Measurements from ENCODE around the gene GGA1.

GRCh38 chr22:37675930-37676735, 67.5 kb downstream of the GGA1 start:
- TF ChIP-seq CTCF (IDR thresholded peaks at IDR 0.05; ENCODE audit: insufficient read depth, low read depth, low read length) (no peak), EZH2 (IDR thresholded peaks at IDR 0.05; ENCODE audit: insufficient read depth, low read length) (no peak)

Data from astrocyte (in vitro differentiated cells and primary cell).